Mucosa of stomach (tissue), 1 donor: ENCODE data around the gene NELFCD.
"Not testable (repeated sequence)": the region's sequence is repeated elsewhere in the genome, so short reads cannot be mapped to it uniquely, and the experiment has no call there.

Experiments
- H3K27me3 ChIP-seq: one replicate; pipeline ENCODE4 v1.7.0; 2013; ENCODE audit warnings: mild to moderate bottlenecking, low read length; ENCODE audit not compliant: control insufficient read depth, insufficient read depth
- H3K36me3 ChIP-seq: one replicate; pipeline ENCODE4 v1.7.0; 2013; ENCODE audit warnings: low read length; ENCODE audit not compliant: control insufficient read depth, insufficient read depth
- H3K4me1 ChIP-seq: one replicate; pipeline ENCODE4 v1.7.0; 2013; ENCODE audit warnings: mild to moderate bottlenecking, low read length; ENCODE audit not compliant: control insufficient read depth, insufficient read depth
- H3K4me3 ChIP-seq: one replicate; pipeline ENCODE4 v1.7.0; 2013; ENCODE audit warnings: low read length
- H3K9ac ChIP-seq: one replicate; pipeline ENCODE4 v1.7.0; 2013; ENCODE audit warnings: mild to moderate bottlenecking, low read length, moderate library complexity
- H3K9me3 ChIP-seq: one replicate; pipeline ENCODE4 v1.7.0; 2013; ENCODE audit warnings: mild to moderate bottlenecking, low read length, moderate library complexity; ENCODE audit not compliant: control insufficient read depth
- donor health status: Pancreatic carcinoma.

Gene NELFCD

GRCh38 chr20:58956078-58956477 is 25.0 kb upstream of the NELFCD start:
- no peak overlapping the region for H3K9ac ChIP-seq
- H3K9me3 ChIP-seq: no peaks in the 10 kb centered on the region
- no peaks in the 10 kb centered on the region for H3K27me3 ChIP-seq
- no peaks in the 10 kb centered on the region for H3K4me1 ChIP-seq
- no peaks in the 10 kb centered on the region for H3K36me3 ChIP-seq
- no peak overlapping the region for H3K4me3 ChIP-seq

DNA sequence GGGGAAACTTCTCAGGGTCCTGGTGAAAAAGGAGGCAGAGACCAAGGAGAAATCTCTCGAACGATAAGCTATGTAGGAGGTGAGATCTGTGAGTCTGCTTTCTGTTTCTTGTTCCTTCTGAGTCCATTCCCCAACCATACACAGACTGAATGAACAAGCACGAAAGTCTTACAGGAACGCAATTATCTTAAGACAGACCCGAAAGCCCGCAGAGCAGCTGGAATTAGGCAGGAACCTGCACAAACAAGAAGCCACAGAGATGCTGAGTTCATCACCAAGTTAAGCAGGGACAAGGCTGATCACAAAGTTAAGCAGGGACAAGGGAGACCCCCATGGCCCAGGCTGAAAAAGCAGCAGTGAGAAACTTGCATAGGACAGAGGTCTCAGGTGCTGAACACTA is 21.4 kb upstream of the NELFCD start:
- no peaks in the 10 kb centered on the region for H3K36me3 ChIP-seq
- H3K9me3 ChIP-seq: no peaks in the 10 kb centered on the region
- H3K4me3 ChIP-seq: no peak overlapping the region
- no peaks in the 10 kb centered on the region for H3K27me3 ChIP-seq
- no peaks in the 10 kb centered on the region for H3K4me1 ChIP-seq
- H3K9ac ChIP-seq: no peak overlapping the region

DNA sequence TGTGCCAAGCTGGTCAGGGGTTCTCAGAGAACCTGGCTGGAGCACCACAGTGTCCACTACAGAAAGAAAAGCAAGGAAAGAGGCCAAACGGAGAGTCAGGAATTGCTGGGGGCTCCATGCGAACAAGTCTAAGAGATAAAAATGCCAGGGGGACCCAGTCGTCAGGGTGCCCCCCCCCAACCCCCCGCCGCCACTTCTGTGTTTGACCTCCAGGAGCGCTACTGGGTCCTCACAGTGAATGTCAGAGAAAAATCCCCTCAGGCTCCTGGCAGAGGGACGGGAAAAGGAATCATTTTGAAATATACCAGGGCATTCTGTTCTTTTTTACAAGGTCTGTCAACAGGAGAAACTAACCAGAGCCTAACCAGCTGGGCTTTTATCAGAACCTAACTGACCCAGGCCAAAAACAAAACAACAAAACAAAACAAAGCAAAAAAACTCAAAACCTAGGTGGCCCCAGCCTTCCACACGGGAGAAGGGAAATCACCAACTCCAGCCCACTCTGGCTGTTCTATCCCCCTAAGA is 17.9 kb upstream of the NELFCD start:
- no peaks in the 10 kb centered on the region for H3K9me3 ChIP-seq
- no peak overlapping the region for H3K9ac ChIP-seq
- H3K27me3 ChIP-seq: no peaks in the 10 kb centered on the region
- no peaks in the 10 kb centered on the region for H3K36me3 ChIP-seq
- no peaks in the 10 kb centered on the region for H3K4me1 ChIP-seq
- H3K4me3 ChIP-seq: no peak overlapping the region

DNA sequence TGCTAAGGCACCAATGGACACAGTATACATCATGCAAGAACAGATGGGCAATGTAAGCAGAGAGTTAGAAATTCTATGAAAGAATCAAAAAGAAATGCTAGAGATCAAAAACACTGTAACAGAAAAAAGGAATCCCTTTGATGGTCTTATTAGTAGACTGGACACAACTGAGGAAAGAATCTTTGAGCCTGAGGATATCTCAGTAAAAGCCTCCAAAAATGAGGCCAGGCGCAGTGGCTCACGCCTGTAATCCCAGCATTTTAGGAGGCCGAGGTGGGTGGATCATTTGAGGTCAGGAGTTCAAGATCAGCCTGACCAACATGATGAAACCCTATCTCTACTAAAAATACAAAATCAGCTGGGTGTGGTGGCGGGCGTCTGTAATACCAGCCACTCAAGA is 17.1 kb upstream of the NELFCD start:
- not testable (repeated sequence) for H3K9me3 ChIP-seq, H3K4me3 ChIP-seq, H3K9ac ChIP-seq, H3K4me1 ChIP-seq, H3K27me3 ChIP-seq, H3K36me3 ChIP-seq

GRCh38 chr20:58965270-58966064 is 15.6 kb upstream of the NELFCD start:
- no peak overlapping the region for H3K9ac ChIP-seq
- H3K36me3 ChIP-seq: no peaks in the 10 kb centered on the region
- no peak overlapping the region for H3K4me3 ChIP-seq
- H3K9me3 ChIP-seq: no peaks in the 10 kb centered on the region
- H3K4me1 ChIP-seq: no peaks in the 10 kb centered on the region
- H3K27me3 ChIP-seq: no peaks in the 10 kb centered on the region

DNA sequence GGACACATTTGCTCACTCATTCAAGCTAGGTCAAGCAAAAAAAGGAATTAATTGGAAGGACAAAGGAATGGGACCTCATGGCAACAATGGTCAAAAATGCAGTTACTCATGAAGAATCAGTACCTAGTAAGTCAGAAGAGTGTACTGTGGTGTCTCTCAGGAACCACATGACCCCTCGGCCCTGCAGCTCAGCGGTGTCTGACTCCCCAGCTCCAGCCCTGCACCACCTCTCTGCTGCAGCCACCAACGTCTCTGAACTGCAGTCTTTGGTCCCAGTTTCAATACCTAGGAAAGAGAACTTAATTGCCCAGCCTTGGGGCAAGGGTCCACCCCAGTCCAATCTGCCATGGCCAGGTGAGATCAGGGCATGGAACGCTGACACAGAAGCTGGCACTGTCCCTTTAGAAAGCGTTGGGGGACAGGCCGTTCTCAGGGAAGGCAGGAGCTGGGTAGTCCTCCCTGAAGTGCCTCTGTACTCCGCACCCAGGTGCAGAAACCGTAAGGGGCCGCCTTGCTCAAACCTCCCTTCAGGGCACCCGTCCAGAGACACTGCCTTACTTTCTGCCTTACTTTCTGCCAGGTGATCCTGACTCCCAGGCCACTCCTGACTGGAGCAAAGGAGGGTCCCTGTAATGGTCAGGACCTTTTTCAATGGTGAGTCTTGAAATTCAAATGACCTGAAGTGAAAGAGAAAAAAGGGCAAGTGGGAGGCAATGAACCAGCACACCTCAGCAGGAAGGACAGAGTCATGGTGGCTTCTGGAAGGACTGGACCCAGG is 13.2 kb upstream of the NELFCD start:
- H3K9ac ChIP-seq: no peak overlapping the region
- H3K9me3 ChIP-seq: no peaks in the 10 kb centered on the region
- H3K27me3 ChIP-seq: no peaks in the 10 kb centered on the region
- no peak overlapping the region for H3K4me3 ChIP-seq
- no peaks in the 10 kb centered on the region for H3K4me1 ChIP-seq
- no peaks in the 10 kb centered on the region for H3K36me3 ChIP-seq

DNA sequence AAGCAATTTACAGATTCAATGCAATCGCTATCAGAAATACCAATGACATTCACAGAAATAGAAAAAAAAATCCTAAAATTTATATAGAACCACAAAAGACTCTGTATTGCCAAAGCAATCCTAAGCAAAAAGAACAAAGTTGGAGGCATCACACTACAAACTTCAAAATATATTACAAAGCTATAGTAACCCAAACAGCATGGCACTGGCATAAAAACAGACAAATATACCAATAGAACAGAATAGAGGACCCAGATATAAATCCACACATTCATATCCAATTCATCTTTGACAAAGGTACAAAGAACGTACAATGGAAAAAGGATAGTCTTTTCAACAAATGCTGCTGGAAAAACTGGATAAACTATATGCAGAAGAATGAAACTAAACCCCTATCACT is 11.6 kb upstream of the NELFCD start:
- Histone ChIP-seq H3K27me3 (no peaks in the 10 kb centered on the region), H3K9me3 (no peaks in the 10 kb centered on the region), H3K4me1 (no peaks in the 10 kb centered on the region), H3K9ac (no peak overlapping the region), H3K4me3 (no peak overlapping the region), H3K36me3 (no peaks in the 10 kb centered on the region)

DNA sequence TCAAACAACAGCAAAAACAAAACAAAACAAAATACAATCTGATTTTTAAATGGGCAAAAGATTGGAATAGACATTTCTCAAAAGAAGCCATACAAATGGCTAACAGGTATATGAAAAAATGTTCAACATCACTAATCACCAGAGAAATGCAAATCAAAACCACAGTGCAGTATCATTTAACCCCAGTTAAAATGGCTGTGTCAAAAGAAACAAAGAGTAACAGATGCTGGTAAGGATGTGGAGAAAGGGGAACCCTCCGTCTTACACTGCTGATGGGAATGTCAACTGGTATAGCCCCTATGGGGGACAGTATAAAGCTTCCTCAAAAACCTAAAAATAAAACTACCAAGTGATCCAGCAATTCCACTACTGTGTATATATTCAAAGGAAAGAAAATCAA is 10.9 kb upstream of the NELFCD start:
- Histone ChIP-seq H3K36me3 (no peaks in the 10 kb centered on the region), H3K4me1 (no peaks in the 10 kb centered on the region), H3K9me3 (no peaks in the 10 kb centered on the region), H3K27me3 (no peaks in the 10 kb centered on the region), H3K4me3 (no peak overlapping the region), H3K9ac (no peak overlapping the region)

GRCh38 chr20:58971429-58971828 is 9.6 kb upstream of the NELFCD start:
- Histone ChIP-seq H3K36me3 (no peaks in the 10 kb centered on the region), H3K9me3 (no peaks in the 10 kb centered on the region), H3K9ac (no peak overlapping the region), H3K27me3 (no peaks in the 10 kb centered on the region), H3K4me3 (no peak overlapping the region), H3K4me1 (no peaks in the 10 kb centered on the region)

- no peaks in the 10 kb centered on the region for H3K4me1 ChIP-seq
Observed at GRCh38 chr20:58973179-58973578, 7.9 kb upstream of the NELFCD start.

GRCh38 chr20:58973866-58974265 is 7.2 kb upstream of the NELFCD start:
- H3K4me3 ChIP-seq: no peak overlapping the region
- no peaks in the 10 kb centered on the region for H3K36me3 ChIP-seq
- no peak overlapping the region for H3K9ac ChIP-seq
- no peaks in the 10 kb centered on the region for H3K27me3 ChIP-seq
- H3K9me3 ChIP-seq: no peaks in the 10 kb centered on the region
- no peaks in the 10 kb centered on the region for H3K4me1 ChIP-seq

More at GRCh38 chr20:58973179-58973578, 7.9 kb upstream of the NELFCD start:
- no peaks in the 10 kb centered on the region for H3K36me3 ChIP-seq
- no peaks in the 10 kb centered on the region for H3K27me3 ChIP-seq
- H3K4me3 ChIP-seq: no peak overlapping the region
- no peaks in the 10 kb centered on the region for H3K9me3 ChIP-seq
- H3K9ac ChIP-seq: no peak overlapping the region

- Histone ChIP-seq H3K36me3 (no peaks in the 10 kb centered on the region), H3K9me3 (no peaks in the 10 kb centered on the region), H3K4me1 (no peaks in the 10 kb centered on the region), H3K4me3 (no peak overlapping the region), H3K27me3 (no peaks in the 10 kb centered on the region), H3K9ac (no peak overlapping the region)
Observed at GRCh38 chr20:58975353-58975752, 5.7 kb upstream of the NELFCD start.
